Measurements from ENCODE around the gene PLCB1.

The PLCB1 gene

DNA sequence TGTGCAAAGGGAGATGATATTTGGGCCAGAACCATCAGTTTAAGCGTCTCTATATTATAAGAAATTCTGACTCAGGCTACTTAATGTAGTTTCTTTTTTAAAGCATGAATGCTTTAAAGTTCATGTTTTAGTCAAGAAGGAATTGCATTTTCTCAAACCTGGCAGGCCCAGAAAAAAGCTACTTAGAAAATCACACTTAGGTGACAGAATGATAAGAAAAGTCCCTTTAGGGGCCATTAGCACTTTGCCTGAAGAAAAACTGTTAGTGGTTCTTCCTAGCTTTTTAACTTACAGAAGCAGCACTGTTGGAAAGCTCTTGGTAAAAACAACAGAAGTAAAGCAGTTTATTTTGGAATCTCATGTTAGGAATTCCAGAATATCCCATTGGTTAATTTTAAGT, 387.8 kb downstream of the PLCB1 start:
- no peak for DNase-seq

DNA sequence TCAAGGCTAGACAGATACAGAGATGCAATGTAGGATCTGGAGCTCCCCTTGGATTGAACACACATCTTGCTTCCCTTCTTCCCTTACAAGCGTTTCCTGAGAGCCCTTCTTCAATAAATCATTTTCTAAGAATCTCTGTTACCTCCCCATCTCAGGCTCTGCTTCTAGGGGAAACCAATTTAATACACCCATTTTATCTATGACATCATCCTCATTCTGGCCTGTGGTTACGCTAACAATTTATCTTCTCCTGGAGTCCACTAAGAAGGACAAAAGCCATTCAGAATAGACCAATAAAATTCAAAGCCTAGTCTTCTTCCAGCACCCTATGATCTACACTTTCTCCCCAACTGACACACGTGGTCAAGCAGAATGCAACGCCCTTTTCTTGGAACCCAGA, 390.1 kb downstream of the PLCB1 start:
- DNase-seq = no peak

GRCh38 chr20:8523684-8524083, 391.6 kb downstream of the PLCB1 start:
- DNase-seq = peak in 1 of 2 donors; percentile 4

- no peak for DNase-seq
These were observed 392.3 kb downstream of the PLCB1 start for GRCh38 chr20:8524101-8525016.

DNA sequence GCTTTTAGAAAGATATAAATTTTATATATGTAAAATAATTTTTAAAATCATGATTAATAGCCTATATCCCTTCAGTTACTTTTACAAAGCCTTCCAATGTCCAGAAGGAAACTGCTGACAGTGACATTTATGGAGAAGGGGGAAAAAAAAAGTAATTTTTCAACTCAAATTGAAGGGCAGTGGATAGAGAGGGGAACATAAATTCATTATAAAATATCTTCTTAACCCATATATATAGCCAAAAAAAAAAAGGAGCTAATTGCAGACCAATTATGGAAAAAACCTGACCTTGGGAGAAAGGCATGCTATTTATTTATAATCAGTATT, 392.9 kb downstream of the PLCB1 start:
- DNase-seq = no peak

GRCh38 chr20:8526610-8527009, 394.5 kb downstream of the PLCB1 start:
- DNase-seq = no peak

DNA sequence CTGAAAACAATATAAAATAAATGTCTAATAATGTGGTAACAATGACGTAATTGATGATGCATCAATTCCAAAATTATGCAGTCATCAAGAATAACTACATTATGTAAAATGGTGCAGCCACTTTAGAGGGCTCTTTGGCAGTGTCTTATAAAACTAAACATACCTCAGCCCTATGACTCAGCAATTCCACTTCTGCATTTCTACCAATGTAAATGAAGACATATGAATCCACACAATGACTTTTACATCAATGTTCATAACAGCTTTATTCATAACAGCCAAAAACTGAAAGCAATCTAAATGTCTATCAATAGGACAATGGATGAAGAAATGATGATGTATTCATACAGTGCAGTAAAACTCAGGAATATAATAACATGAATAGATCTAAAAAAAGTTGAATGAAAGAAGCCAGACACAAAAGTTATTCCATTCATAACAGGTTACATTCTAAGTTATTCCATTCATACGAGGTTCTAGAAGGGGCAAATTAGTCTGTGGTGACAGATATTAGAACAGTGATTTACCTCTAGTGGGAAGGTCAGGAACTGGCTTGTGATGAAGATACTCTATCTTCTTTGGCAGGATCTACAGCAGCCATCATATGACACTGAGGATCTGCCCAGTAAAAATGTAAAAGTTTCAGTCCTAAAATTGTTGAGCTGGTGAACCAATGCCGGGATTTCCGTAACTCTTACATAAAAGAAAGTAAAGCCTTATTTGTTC, 396.1 kb downstream of the PLCB1 start:
- peak in 1 of 2 donors; percentile 3 for DNase-seq

GRCh38 chr20:8530022-8530421, 398.0 kb downstream of the PLCB1 start:
- DNase-seq = no peak

- DNase-seq = no peak
These were observed 400.1 kb downstream of the PLCB1 start for GRCh38 chr20:8532169-8532568.

DNA sequence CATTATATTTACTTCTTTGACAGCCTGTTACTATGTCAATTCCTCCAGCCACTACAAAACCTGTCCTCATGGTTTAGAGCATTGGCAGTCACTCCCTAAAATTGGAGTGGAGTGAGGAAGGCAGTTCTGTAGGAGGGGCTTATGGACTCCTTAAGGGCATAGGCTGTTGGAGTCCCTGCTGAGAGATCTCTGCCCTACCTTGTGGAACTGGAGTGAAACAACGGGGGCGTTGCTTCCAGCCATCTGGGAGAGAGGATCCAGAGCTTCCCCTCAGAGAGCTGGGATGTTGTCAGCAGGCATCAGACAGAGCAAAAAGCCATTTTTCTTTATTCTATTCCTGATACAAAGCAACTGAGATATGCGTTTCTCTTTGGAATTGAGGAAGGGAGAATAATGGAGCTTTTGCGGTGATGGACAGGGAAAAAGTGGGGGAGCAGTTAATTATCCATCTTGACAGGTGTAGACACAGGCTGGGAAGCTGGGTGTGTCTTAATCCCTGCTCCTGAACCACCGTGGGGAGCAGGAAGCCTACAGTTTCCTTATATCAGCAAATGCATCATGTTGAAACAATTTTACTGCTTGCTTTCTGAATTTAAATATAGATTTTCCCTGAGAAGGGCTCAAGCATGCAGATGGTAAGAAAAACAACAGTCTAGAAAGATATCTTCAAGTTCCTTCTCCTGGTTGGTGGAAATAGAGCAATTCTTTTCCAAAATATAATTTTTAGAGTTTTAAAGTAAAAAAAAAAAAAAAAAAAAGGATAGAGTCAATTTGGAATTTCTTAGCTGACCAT, 402.5 kb downstream of the PLCB1 start:
- no peak for DNase-seq

- DNase-seq = peak in 1 of 2 donors; percentile 4
These were observed 403.6 kb downstream of the PLCB1 start for GRCh38 chr20:8535403-8536261.

DNA sequence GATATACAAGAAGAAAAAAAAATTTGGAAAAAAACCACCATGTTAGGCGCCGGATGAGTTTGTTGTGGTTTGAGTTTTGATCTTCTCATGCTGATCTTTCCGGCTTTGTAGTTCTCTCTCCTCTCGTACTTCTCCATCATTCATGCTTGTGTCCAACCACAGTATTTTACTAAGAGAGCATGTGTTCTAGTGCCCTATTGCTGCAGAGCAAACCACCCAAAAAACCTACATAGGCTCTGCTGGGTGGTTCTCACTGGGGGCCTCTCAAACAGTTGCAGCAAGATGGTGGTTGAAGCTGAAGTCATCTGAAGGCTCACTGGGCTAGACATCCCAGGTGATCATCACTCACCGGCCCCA, 404.2 kb downstream of the PLCB1 start:
- no peak for DNase-seq

DNA sequence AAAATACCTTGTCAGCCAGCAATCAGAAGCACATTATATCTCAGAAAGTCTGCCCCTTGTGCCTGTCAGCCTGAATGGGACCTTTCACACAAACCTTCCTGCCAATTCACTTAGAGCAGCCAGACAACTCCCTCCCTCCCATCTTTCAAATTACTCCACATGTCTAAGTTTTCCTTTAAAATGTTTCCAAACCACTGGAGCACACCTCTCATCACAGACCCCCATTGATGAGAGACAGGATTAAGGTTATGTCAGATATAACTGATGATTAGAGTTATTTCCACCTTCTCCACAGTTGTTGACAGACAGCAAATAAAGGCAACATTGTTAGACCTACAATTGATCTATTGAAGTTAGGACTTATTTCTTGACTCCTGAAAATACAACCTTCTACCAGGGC, 408.4 kb downstream of the PLCB1 start:
- DNase-seq = no peak

DNA sequence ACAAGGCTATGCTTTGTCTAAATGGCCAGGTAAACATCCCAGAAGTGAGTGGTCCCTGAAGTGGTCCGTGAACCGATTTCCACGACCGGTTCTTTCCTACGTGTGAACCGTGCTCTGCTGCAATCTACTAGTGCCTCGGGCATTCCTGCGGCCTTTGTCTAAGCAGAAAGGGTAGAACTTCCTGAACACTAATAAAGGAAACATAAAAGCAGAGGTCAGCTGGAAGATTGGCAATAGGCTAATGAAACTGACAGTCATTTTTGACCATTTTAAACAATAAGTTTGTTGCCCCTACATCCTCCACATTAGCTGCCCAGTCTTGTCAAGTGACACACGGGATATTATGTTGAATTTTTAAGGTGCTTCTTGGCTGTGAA, 410.0 kb downstream of the PLCB1 start:
- DNase-seq = no peak

GRCh38 chr20:8545212-8545611, 413.1 kb downstream of the PLCB1 start:
- no peak for DNase-seq

DNA sequence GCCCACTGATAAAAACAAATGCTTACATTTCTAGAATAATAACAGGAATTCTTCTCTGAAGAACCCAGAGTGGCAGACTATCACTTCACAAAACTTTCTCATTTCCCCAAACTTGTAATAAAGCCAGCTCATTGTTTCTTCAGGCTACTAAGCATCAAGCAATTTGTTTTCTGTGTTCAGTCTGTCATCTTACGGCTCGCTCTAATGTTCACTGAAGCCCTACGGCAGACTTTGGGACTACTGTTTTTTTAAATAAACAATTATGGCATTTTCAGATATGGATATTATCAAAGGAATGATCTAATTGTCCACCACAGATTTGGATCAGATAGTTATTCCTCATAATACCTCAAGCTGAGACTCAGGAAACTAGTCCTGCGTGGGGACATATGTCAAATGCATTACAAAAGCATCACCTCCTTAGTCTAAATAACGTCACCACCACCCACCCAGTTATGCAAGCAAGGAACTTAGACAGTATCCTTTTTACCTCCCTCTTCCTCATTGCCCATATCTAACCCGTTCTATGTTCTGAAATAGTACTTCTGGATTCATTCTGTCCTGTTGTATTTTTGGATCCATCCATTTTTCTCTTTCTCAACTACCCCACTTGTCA, 415.1 kb downstream of the PLCB1 start:
- DNase-seq = no peak

DNA sequence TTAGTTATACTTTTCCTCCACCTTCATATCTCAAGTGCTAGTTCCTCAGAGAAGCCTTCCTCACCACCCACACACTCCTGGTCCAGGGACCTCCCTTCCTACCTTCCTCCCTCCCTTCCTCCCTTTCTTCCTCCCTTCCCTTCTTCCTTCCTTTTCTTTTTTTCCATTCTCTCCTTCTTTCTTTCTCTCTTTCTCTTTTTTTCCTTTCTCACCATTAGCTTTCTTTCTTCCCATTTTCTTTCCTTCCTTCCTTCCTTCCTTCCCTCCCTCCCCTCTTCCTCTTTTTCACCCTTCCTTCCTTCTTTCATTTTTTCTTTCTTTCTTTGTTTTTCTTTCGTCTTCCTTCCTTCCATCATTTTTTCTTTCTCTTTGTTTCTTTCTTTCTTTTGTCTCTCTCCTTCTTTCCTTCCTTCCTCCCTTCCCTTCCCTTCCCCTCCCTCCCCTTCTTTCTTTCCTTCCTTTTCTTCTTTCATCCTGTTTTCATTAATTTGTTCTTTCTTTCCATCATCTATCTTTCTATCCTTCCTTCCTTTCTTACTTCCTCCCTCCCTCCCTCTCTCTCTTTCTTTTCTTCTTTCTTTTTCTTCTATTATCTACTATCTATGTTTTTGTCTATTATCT, 416.0 kb downstream of the PLCB1 start:
- DNase-seq = no peak

DNA sequence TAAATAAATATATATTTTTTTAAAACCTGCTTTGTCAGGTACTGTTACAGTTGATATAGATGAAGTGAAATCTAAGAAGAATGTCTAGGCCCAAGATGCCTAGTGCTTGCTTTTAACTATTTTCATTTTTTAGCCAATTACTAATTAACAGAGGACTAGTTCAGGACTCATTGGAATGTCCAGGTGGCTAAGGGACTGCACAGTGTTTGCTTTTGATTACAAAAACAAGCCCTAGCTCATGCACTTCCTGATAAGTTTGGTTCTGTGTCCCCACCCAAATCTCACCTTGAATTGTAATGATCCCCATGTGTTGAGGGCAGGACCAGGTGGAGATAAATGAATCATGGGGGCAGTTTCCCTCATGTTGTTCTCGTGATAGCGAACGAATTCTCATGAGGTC, 417.1 kb downstream of the PLCB1 start:
- DNase-seq = no peak

DNA sequence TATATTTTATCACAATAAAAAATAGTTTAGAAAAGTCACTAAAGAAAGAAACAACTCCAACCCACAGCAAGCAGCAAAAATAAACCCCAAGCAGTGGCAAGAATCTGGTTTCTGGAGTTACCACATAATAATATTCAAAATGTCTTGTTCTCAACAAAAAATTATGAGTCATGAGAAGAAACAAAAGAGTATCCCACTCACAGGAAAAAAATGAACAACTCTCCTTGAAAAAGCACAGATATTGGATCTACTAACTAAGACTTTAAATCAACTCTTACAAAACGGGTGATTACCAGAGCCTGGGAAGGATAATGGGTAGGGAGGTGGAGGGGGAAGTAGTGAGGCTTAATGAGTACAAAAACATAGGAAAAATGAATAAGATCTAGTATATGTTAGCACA, 425.6 kb downstream of the PLCB1 start:
- DNase-seq = no peak

DNA sequence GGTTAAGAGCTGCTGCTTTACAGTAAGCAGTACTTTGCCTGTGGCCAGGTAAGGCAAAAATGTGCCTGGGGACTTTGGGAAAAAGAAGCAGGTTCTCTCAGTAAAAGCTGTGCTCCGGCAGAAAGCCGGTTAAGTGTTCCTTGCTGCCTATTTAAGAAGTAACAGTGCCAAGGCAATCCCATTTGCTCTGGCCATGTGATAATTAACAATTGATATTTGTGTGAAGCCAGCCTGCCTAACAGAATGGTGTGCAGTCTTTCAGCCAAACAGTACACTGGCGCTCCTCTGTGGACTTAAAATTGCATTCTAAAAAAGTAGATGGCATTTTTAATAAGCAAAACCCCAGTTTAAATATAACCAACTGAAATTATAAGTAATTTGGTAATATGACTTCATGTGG, 430.3 kb downstream of the PLCB1 start:
- no peak for DNase-seq

GRCh38 chr20:8568075-8568474, 436.0 kb downstream of the PLCB1 start:
- DNase-seq = no peak

- DNase-seq = no peak
These were observed 437.7 kb downstream of the PLCB1 start for GRCh38 chr20:8569766-8570165.

Measured in CD4-positive, alpha-beta T cell treated with Interferon alpha-2 for 1 hour (primary cell).